Measurements from ENCODE around the gene ACTL7B.
"Not testable (repeated sequence)": the region's sequence is repeated elsewhere in the genome, so short reads cannot be mapped to it uniquely, and the experiment has no call there.

The ACTL7B gene

DNA sequence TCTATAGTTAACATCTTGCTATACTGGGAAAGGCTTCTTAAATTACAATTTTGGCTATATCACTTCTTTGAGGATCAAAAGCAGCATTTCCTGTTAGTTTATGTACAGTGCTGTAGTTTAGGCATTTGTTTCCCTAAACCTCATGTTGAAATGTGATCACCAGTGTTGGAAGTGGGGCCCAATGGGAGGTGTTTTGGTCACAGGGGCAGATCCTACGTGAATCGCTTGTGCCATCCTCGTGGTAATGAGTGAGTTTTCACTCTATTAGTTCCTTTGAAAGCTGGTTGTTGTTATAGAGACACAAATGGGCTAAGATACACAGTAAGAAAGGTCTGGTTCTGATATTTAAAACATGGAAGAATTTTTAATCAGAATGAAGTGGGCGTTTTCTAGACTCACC is 12.0 kb upstream of the ACTL7B start:
- no peak for DNase-seq

GRCh38 chr9:108867116-108867515 is 11.3 kb upstream of the ACTL7B start:
- no peak for DNase-seq

- DNase-seq = no peak
These were observed 10.2 kb upstream of the ACTL7B start for GRCh38 chr9:108866001-108866420.

DNA sequence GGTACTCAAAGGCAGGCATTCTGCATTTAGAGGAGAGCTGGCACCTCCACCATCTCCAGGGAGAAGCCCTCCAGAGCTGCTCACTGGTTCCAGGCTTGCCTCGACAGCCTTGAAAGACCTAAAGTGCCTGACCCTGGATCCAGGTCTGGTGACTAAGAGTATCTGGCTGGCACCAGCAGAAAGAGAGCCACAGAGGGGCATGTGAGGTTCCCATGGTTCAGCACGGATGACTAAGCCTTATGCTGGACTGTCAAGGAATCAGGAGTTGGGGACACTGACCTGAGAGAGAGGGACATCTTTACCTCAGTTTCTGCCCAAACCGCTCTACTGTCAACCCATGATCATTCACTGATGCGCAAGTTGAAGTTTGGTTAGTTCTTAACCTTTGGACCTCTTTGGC is 9.3 kb upstream of the ACTL7B start:
- DNase-seq = no peak

DNA sequence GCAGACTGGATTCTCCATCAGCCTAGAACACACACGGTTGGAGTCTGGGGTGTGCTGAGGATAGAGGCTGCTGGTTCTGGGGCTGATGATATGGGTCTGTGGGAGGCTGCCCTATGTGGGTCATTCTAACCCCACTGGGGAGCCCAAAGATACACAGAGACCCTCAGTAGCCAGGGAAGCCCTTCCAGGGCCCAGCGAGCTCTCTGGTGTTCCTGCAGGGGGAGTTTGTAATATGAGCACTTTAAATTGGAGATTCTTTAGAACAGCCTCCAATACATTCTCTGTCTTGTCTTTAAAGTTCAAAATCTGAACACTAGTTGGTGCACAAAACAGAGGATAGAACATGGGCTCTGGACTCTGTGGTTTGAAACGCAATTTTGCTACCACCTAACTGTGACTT is 8.7 kb upstream of the ACTL7B start:
- no peak for DNase-seq

- DNase-seq = no peak
These were observed 8.1 kb upstream of the ACTL7B start for GRCh38 chr9:108863891-108864290.

- DNase-seq = no peak
These were observed 6.2 kb upstream of the ACTL7B start, which contains the start of gene ACTL7A for GRCh38 chr9:108861997-108862396. TSS of gene ACTL7A (plus strand) at chr9:108862266. CDS start at chr9:108862323, 57 bp downstream.

- DNase-seq = no peak
These were observed 5.7 kb upstream of the ACTL7B start for GRCh38 chr9:108861464-108861863.

- no peak for DNase-seq
These were observed 5.0 kb upstream of the ACTL7B start for GRCh38 chr9:108860764-108861163.

DNA sequence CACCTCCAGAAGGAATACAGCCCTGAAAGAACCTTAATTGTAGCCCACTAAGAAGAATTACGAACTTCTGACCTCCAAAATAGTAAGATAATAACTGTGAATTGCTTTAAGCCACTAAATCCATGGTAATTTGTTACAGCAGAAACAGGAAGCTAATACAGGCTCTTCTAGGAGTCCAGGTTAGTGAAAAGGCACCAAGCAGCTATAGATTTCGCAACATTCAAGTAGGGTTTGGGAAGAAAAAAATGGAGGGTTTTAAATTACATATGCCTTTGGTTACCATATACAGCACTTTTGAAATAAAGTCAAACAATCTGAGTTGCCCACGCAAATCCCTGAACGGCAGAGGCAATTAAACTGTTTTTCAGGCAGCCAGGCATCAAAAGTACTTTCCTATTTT is 4.6 kb upstream of the ACTL7B start:
- no peak for DNase-seq

DNA sequence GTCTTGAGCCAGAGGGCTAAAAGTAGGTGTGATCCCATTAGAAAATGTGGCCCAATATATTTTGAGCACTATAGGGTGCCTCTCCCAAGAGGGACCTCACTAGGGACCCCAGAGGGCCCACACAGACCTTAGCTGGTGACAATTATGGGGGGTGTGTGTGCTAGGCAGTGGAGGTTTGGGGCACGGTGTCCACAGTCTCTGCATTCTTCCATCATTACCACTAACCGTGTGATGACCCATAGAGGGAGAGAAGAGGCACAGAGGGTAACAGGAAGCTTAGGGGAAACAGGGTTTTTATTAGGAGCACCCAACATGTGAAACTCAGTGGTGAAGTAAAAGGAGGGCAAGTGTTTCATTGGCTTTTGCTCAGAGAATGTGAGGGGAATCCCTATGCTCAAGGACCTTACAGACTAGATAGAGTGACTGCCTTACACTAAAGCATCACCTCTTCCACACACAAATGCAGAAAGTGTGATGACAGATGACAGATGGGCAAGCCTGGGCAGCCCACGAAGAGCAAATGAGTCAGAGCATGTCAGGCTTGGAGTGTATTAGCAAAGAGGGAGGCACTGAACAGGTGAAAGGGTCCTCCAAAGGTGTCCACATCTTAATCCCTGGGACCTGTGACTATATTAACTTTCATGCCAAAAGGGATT is 3.8 kb upstream of the ACTL7B start:
- DNase-seq = no peak

DNA sequence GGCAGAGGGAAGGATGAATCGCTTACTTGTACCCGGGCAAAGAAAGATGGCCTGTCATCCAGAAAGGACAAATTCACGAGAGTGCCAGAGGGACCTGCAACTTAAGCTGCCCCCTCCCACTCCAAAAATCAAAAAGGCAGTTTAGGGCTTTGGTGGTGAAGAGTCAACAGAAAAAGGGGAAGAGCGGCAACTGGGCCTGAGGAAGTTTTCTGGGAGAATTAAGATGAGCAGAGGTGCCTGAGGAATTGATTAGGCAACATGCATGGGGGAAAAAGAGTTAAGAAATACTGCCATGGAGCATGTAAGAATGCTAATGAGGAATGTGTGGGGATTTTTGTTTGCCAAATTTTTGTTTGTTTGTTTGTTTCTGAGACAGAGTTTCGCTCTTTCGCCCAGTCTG is 1.8 kb upstream of the ACTL7B start:
- DNase-seq = no peak

DNA sequence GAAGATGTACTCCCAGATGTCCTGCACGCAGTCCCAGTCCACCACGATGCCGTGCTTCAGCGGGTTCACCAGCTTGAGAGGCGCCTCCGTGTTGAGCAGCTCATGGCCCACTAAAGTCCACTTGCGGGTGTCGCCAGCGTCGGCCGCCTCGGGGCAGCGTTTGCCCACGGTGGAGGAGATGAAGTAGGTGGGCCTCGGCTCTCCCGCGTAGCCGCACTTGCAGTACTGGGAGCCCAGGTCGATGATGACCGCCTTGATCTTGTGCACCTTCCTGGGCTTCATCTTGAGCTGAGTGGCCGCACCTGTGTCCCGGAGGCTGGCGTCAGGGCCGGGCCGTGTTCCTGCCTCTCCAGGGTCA is 278 bp downstream of the ACTL7B start:
- no peak for DNase-seq

- no peak for DNase-seq
These were observed 901 bp downstream of the ACTL7B start for GRCh38 chr9:108854641-108855528.

DNA sequence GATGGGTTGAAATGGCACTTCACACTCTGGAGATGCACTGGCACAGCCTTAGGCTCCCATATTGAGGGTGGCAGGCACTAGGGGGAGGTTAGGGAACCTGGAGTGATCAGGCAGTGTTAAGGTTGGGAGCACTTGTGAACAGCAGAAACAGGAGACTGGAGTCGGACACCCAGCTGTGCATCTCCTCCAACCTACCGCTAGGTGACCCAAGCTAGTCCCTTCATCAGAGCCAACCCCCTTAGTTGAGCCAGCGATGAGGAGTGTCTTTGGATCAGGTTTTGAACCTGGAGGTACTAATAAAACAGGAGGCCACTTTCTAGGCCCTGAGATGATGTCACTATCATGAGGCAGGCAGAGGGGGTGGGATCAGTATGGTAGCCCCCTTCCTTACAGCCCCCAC is 1.7 kb downstream of the ACTL7B start:
- DNase-seq = no peak

DNA sequence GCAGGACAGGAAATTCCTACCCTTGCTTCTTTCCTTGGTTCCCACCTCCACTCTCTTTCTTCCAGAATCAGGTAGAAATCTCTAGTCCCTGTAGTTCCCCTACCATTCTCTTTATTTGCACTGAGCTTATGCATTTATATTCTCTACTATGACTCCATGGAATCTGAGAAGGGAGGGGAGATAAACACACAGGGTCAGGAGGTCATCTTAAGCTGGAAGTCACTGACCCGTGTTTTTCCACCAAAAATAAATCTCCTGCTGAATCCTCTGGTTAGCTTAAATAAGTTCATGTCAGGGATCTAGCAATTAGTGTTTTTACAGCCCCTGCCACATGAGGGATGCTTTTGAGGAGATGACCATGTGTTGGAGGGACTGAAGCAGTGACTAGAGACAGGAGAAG is 3.7 kb downstream of the ACTL7B start:
- DNase-seq = no peak

- DNase-seq = no peak
These were observed 4.6 kb downstream of the ACTL7B start for GRCh38 chr9:108851138-108851537.

- DNase-seq = no peak
These were observed 5.4 kb downstream of the ACTL7B start for GRCh38 chr9:108850293-108850897.

- not testable (repeated sequence) for DNase-seq
These were observed 7.5 kb downstream of the ACTL7B start for GRCh38 chr9:108848296-108848695.

- no peak for DNase-seq
These were observed 9.8 kb downstream of the ACTL7B start for GRCh38 chr9:108845947-108846346.

DNA sequence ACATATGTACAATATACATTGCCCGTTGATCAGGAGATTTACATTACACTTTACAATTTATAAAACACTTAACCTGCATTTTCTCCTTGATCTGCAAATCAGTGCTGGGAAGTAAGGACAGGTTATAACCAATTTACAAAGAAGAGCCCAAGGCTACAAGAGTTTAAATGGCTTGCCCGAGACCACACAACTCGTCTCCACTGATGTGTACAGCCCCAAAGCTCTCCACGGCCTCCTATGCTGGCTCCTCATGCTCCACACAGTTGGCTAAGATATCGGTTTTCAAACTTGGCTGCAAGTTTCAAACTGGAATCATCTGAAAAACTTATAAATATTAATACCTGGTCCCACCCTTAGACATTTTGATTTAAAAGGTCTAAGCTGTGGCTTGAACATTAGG is 10.3 kb downstream of the ACTL7B start:
- no peak for DNase-seq

- DNase-seq = no peak
These were observed 10.9 kb downstream of the ACTL7B start for GRCh38 chr9:108844856-108845255.

- DNase-seq = no peak
These were observed 11.4 kb downstream of the ACTL7B start for GRCh38 chr9:108844391-108844790.

All from activated CD4-positive, alpha-beta T cell treated with anti-CD3 and anti-CD28 coated beads, Interleukin-2, amount 50 U/mL, for 4 hours (primary cell).